HepG2 (cell line): ENCODE measurements around the gene COPS7A. TPM values are rescaled to one million over a fixed set of nuclear protein-coding genes. Genes with fewer than 3 reads are reported as not detected.
A peak's percentile ranks its signal among the peaks of the same experiment; 100 is the strongest.

Experiments used
- ATF1 ChIP-seq: IDR thresholded peaks from 2 replicates; pipeline ENCODE4 v1.6.1; 2016; ENCODE audit warnings: mild to moderate bottlenecking, control low read depth
- EP300 ChIP-seq, 3 experiments: sonication (generic) in 1 of 3; formaldehyde crosslinking in 1 of 3; IDR thresholded peaks; 2 replicates each; pipeline versions ENCODE4 v1.5.1 to v1.6.1; 2011 to 2020; ENCODE audit warnings: low read depth in 2 of 3, low read length in 2 of 3, borderline replicate concordance in 1 of 3, improper control_type of control experiment in 1 of 3, mild to moderate bottlenecking in 1 of 3, missing genetic modification reagents in 1 of 3, moderate library complexity in 1 of 3
- FOSL1 ChIP-seq: sonication (generic); formaldehyde crosslinking; IDR thresholded peaks from 2 replicates; pipeline ENCODE4 v1.9.0; 2021; ENCODE audit warnings: missing genetic modification reagents, borderline replicate concordance
- FOXO1 ChIP-seq: sonication (generic); formaldehyde crosslinking; IDR thresholded peaks from 2 replicates; pipeline ENCODE4 v1.4.0; 2020; ENCODE audit warnings: missing genetic modification reagents
- GATAD1 ChIP-seq: IDR thresholded peaks from 2 replicates; pipeline ENCODE4 v1.6.1; 2016; ENCODE audit warnings: missing genetic modification reagents, missing compliant biosample characterization
- MBNL3 ChIP-seq: fragments of 250-450 bp; sonication (Bioruptor Pico); conservative IDR thresholded peaks from 2 replicates; pipeline ENCODE4 v1.8.0; 2022; ENCODE audit warnings: mild to moderate bottlenecking, inconsistent platforms
- MED8 ChIP-seq: sonication (generic); formaldehyde crosslinking; IDR thresholded peaks from 2 replicates; pipeline ENCODE4 v1.8.1; 2023; ENCODE audit warnings: mild to moderate bottlenecking, missing genetic modification reagents; ENCODE audit not compliant: insufficient replicate concordance
- NFKB2 ChIP-seq: sonication (generic); formaldehyde crosslinking; IDR thresholded peaks from 2 replicates; pipeline ENCODE4 v1.4.0; 2020; ENCODE audit warnings: missing genetic modification reagents, borderline replicate concordance
- NFYC ChIP-seq: IDR thresholded peaks from 2 replicates; pipeline ENCODE4 v1.6.1; 2016; ENCODE audit warnings: missing genetic modification reagents, missing compliant biosample characterization
- NR2C2 ChIP-seq: sonication (generic); formaldehyde crosslinking; IDR thresholded peaks from 2 replicates; pipeline ENCODE4 v1.4.0; 2020; ENCODE audit warnings: missing genetic modification reagents, mild to moderate bottlenecking, moderate library complexity, borderline replicate concordance
- PAF1 ChIP-seq: IDR thresholded peaks from 2 replicates; pipeline ENCODE4 v1.6.1; 2016; ENCODE audit warnings: missing genetic modification reagents, missing compliant biosample characterization
- PBX2 ChIP-seq: IDR thresholded peaks from 2 replicates; pipeline ENCODE4 v1.6.1; 2016; ENCODE audit warnings: control low read depth
- PHF20 ChIP-seq: sonication (generic); formaldehyde crosslinking; IDR thresholded peaks from 2 replicates; pipeline ENCODE4 v1.5.0; 2020; ENCODE audit warnings: mild to moderate bottlenecking, missing genetic modification reagents
- PRMT3 ChIP-seq: sonication (generic); formaldehyde crosslinking; IDR thresholded peaks from 2 replicates; pipeline ENCODE4 v1.8.1; 2022; ENCODE audit warnings: low read depth, mild to moderate bottlenecking, moderate library complexity, missing genetic modification reagents, borderline replicate concordance
- SMAD3 ChIP-seq: sonication (generic); formaldehyde crosslinking; IDR thresholded peaks from 2 replicates; pipeline ENCODE4 v1.4.0; 2020; ENCODE audit warnings: missing genetic modification reagents
- TCF12 ChIP-seq, 2 experiments: fragments of 450-650 bp in 1 of 2; sonication (generic) in 1 of 2; formaldehyde crosslinking in 1 of 2; IDR thresholded peaks; 2 replicates each; pipeline versions ENCODE4 v1.6.1 to v1.8.0; 2017 to 2022; ENCODE audit warnings: antibody characterized with exemption in 1 of 2, mild to moderate bottlenecking in 1 of 2, missing genetic modification reagents in 1 of 2, moderate library complexity in 1 of 2
- TOPORS ChIP-seq: sonication (generic); formaldehyde crosslinking; IDR thresholded peaks from 2 replicates; pipeline ENCODE4 v1.8.0; 2023; ENCODE audit warnings: mild to moderate bottlenecking, missing genetic modification reagents
- ZNF232 ChIP-seq: sonication (generic); formaldehyde crosslinking; IDR thresholded peaks from 2 replicates; pipeline ENCODE4 v1.4.0; 2020; ENCODE audit warnings: missing genetic modification reagents, borderline replicate concordance
- ZNF251 ChIP-seq: sonication (generic); formaldehyde crosslinking; IDR thresholded peaks from 2 replicates; pipeline ENCODE4 v1.9.0; 2021; ENCODE audit warnings: mild to moderate bottlenecking, missing genetic modification reagents
- ZNF354B ChIP-seq: sonication (generic); formaldehyde crosslinking; IDR thresholded peaks from 2 replicates; pipeline ENCODE4 v1.8.0; 2022; ENCODE audit warnings: mild to moderate bottlenecking, missing genetic modification reagents
- ZNF441 ChIP-seq: sonication (generic); formaldehyde crosslinking; IDR thresholded peaks from 2 replicates; pipeline ENCODE4 v1.7.0; 2021; ENCODE audit warnings: missing genetic modification reagents, borderline replicate concordance
- ZNF496 ChIP-seq: sonication (generic); formaldehyde crosslinking; IDR thresholded peaks from 2 replicates; pipeline ENCODE4 v1.8.1; 2023; ENCODE audit warnings: mild to moderate bottlenecking, moderate library complexity, missing genetic modification reagents; ENCODE audit not compliant: insufficient replicate concordance
- ZNF792 ChIP-seq: IDR thresholded peaks from 2 replicates; pipeline ENCODE4 v1.6.1; 2016
- ZZZ3 ChIP-seq: sonication (generic); formaldehyde crosslinking; IDR thresholded peaks from 2 replicates; pipeline ENCODE4 v1.4.0; 2020; ENCODE audit warnings: missing genetic modification reagents, mild to moderate bottlenecking, borderline replicate concordance
- polyA plus RNA-seq, 8 experiments: library from polyadenylated mRNA; depleted of rRNA in 3 of 8; stranded (reverse) in 7 of 8; unstranded in 1 of 8; fragments of >200 nt; fragmentation: Illumina TruSeq in 4 of 8; extraction: Trizol in 4 of 8; gene quantifications; 2 replicates each; pipeline versions ENCODE4 v1.2.1 to v1.2.3, GENCODE V29; 2011 to 2016; ENCODE audit warnings: low read depth in 4 of 8, missing spikeins in 1 of 8, mixed read lengths in 1 of 8; ENCODE audit not compliant: insufficient read depth in 1 of 8
- total RNA-seq, 5 experiments: library from RNA; depleted of rRNA; stranded (reverse); fragments of >200 nt; fragmentation: Illumina TruSeq; extraction: Trizol; gene quantifications; 2 replicates each; pipeline ENCODE4 v1.2.3, GENCODE V29; 2016; ENCODE audit warnings: low read depth in 1 of 5
- TF ChIP-seq, protein P1 (sequence below): sonication (generic); formaldehyde crosslinking; IDR thresholded peaks from 2 replicates; pipeline ENCODE4 v1.4.0; 2020; ENCODE audit warnings: missing genetic modification reagents
- TF ChIP-seq, protein P2 (sequence below), 2 experiments: sonication (generic) in 1 of 2; formaldehyde crosslinking in 1 of 2; IDR thresholded peaks; 2 replicates each; pipeline versions ENCODE4 v1.5.1 to v1.6.1; 2011 to 2020; ENCODE audit warnings: borderline replicate concordance in 1 of 2, low read depth in 1 of 2, low read length in 1 of 2, mild to moderate bottlenecking in 1 of 2, missing genetic modification reagents in 1 of 2, moderate library complexity in 1 of 2
- TF ChIP-seq, protein P3 (sequence below): sonication (generic); formaldehyde crosslinking; IDR thresholded peaks from 2 replicates; pipeline ENCODE4 v1.8.1; 2022; ENCODE audit warnings: mild to moderate bottlenecking, missing genetic modification reagents

COPS7A gene
- total and polyA plus RNA-seq, 2 of the 13 experiments (the other 11 are each of a cell fraction or from before 2014, with no cell fraction given), result 40.0 to 73.6 TPM

DNA sequence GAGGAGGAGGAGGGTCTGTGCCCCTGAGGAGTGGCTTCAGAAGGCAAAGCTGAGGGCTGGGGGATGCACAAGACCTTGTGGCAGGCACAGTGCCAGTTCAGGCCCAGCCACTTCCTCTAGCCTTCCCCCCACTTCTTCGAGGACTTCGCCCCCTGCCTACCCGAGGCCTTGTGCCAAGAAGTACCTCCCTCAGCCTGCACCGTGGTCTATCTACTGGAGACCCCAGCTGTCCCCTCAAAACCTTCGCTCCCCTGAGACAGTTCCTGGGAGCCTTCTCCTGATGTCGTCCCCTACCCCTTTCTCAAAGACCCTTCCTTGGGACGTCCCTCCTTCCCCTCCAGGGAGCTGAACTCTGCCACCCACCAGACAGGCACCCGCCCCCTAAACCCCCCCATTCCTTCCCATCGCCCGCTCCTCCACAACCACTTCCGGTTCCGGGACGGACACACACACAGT, 35.3 kb upstream of the COPS7A start (continued):
- TF ChIP-seq EP300 (IDR thresholded peaks at IDR 0.05; ENCODE audit: low read depth in 2 of 2, low read length in 2 of 2), result no peak
- TF ChIP-seq EP300 (CRISPR knock-in tag; IDR thresholded peaks at IDR 0.05; ENCODE audit: borderline replicate concordance), result no peak
- no peak for TF ChIP-seq GATAD1 (CRISPR knock-in tag)
- no peak for TF ChIP-seq ZNF251 (CRISPR knock-in tag)
- TF ChIP-seq MBNL3 (CRISPR knock-in tag), result no peak
- no peak for TF ChIP-seq ATF1
- no peak for TF ChIP-seq FOXO1 (CRISPR knock-in tag)
- no peak for TF ChIP-seq ZZZ3
- TF ChIP-seq ZNF232 (CRISPR knock-in tag), result 0 out of 2 replicates have a peak, but pooled peaks have one; percentile 21
- no peak for TF ChIP-seq SMAD3 (CRISPR knock-in tag)
- no peak for TF ChIP-seq PRMT3 (CRISPR knock-in tag)
- no peak for TF ChIP-seq TCF12 (IDR thresholded peaks at IDR 0.05)
- TF ChIP-seq TCF12 (CRISPR knock-in tag; IDR thresholded peaks at IDR 0.05), result 0 out of 2 replicates have a peak, but pooled peaks have one; percentile 13
- no peak for TF ChIP-seq NR2C2 (CRISPR knock-in tag)
- no peak for TF ChIP-seq PBX2 (CRISPR knock-in tag)
- TF ChIP-seq, protein P1, sequence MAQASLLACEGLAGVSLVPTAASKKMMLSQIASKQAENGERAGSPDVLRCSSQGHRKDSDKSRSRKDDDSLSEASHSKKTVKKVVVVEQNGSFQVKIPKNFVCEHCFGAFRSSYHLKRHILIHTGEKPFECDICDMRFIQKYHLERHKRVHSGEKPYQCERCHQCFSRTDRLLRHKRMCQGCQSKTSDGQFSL, result 0 out of 2 replicates have a peak, but pooled peaks have one; percentile 88
- TF ChIP-seq PAF1 (CRISPR knock-in tag), result no peak
- TF ChIP-seq, protein P2, sequence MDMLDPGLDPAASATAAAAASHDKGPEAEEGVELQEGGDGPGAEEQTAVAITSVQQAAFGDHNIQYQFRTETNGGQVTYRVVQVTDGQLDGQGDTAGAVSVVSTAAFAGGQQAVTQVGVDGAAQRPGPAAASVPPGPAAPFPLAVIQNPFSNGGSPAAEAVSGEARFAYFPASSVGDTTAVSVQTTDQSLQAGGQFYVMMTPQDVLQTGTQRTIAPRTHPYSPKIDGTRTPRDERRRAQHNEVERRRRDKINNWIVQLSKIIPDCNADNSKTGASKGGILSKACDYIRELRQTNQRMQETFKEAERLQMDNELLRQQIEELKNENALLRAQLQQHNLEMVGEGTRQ (IDR thresholded peaks at IDR 0.05; ENCODE audit: low read depth, low read length), result no peak
- TF ChIP-seq, protein P2 (CRISPR knock-in tag; IDR thresholded peaks at IDR 0.05; ENCODE audit: borderline replicate concordance), result no peak
- TF ChIP-seq TOPORS (CRISPR knock-in tag), result no peak
- no peak for TF ChIP-seq ZNF441 (CRISPR knock-in tag)
- TF ChIP-seq ZNF792 (CRISPR knock-in tag), result no peak
- TF ChIP-seq MED8 (CRISPR knock-in tag), result no peak
- TF ChIP-seq PHF20 (CRISPR knock-in tag), result peak; percentile 62; the same call in 1 of the 2 replicates
- no peak for TF ChIP-seq FOSL1 (CRISPR knock-in tag)
- TF ChIP-seq, protein P3, sequence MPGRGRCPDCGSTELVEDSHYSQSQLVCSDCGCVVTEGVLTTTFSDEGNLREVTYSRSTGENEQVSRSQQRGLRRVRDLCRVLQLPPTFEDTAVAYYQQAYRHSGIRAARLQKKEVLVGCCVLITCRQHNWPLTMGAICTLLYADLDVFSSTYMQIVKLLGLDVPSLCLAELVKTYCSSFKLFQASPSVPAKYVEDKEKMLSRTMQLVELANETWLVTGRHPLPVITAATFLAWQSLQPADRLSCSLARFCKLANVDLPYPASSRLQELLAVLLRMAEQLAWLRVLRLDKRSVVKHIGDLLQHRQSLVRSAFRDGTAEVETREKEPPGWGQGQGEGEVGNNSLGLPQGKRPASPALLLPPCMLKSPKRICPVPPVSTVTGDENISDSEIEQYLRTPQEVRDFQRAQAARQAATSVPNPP (CRISPR knock-in tag), result no peak
- no peak for TF ChIP-seq ZNF496 (CRISPR knock-in tag)
- no peak for TF ChIP-seq ZNF354B (CRISPR knock-in tag)
- TF ChIP-seq NFKB2, result no peak
- no peak for TF ChIP-seq NFYC (CRISPR knock-in tag)
